NB4 (cell line): ENCODE data around the gene MAGEA1.

Experiments used
- CTCF ChIP-seq: IDR thresholded peaks from one replicate; pipeline ENCODE4 v1.5.1; 2012; ENCODE audit warnings: low read depth, low read length
- POLR2A ChIP-seq: IDR thresholded peaks from 2 replicates; pipeline ENCODE4 v1.6.1; 2011; ENCODE audit warnings: mild to moderate bottlenecking; ENCODE audit not compliant: insufficient read length; ENCODE audit errors: extremely low read depth

GRCh38 chrX:153216926-153217325 is 37.8 kb downstream of the MAGEA1 start:
- TF ChIP-seq POLR2A (no peak), CTCF (no peak)
